NT2/D1 (cell line): ENCODE measurements around the gene ANO1.

ENCODE experiments used
- SUZ12 ChIP-seq: IDR thresholded peaks from 2 replicates; pipeline ENCODE4 v1.6.1; 2011; ENCODE audit not compliant: insufficient read length, insufficient read depth; ENCODE audit errors: extremely low read depth
- ZNF274 ChIP-seq: IDR thresholded peaks from 2 replicates; pipeline ENCODE4 v1.6.1; 2011; ENCODE audit warnings: mild to moderate bottlenecking, low read depth, low read length

GRCh38 chr11:70109006-70109405, 30.9 kb downstream of the ANO1 start:
- no peak for TF ChIP-seq SUZ12
- no peak for TF ChIP-seq ZNF274
